Activated CD8-positive, alpha-beta memory T cell treated with anti-CD3 and anti-CD28 coated beads, Interleukin-2, amount 50 U/mL, for 24 hours (primary cell): ENCODE measurements around the gene C2orf80.
"Not testable (repeated sequence)": the region's sequence is repeated elsewhere in the genome, so short reads cannot be mapped to it uniquely, and the experiment has no call there.

ENCODE experiments used
- DNase-seq: peaks from one replicate; pipeline ENCODE4 v3.0.0-alpha.2; 2020; ENCODE audit errors: extremely low read depth

C2orf80 gene

DNA sequence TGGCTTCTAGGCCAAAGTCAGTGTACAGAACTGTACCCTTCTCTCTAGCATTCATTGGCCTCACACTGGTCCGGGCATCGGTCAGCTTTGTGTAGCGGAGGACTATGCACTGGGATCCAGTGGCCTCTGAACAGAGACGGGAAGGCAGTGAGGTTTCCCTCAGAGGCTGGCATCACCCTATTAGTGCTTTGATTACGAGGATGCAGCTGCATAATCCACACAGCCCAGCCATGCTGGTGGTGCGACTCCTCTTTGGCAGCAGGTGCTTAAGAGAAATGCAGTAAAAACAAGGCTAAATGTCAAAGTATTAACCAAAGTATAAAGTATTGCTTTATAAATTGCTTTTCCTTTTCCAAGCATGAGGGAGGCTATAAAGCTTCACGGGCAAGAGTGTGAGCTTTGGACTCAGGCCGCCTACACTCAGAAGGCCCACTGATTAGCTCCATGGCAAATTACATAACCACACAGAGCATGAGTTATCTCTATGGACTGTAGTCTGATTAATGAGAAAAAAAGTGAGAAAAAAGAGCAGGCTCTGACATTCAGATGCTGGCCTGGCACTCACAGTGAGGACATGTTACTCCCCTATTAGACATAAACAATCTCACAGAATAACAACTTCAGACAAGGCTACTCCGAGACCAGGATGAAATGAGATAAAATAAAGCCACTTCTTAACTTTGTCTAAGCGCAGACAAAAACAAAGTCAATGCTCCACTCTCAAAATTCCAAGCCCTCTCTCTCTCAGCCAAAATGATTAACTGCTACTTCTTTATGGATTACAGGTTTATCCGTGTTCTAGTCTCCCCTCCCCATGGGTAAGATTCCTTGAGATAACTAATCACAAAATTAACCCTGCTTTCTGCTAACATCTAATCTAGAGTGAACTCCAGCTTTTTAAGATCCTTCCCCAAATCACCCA is 53.8 kb downstream of the C2orf80 start:
- DNase-seq: no peak

- no peak for DNase-seq
Observed at GRCh38 chr2:208134928-208135586, 54.8 kb downstream of the C2orf80 start.

- no peak for DNase-seq
Observed at GRCh38 chr2:208130712-208131110, 59.1 kb downstream of the C2orf80 start.

DNA sequence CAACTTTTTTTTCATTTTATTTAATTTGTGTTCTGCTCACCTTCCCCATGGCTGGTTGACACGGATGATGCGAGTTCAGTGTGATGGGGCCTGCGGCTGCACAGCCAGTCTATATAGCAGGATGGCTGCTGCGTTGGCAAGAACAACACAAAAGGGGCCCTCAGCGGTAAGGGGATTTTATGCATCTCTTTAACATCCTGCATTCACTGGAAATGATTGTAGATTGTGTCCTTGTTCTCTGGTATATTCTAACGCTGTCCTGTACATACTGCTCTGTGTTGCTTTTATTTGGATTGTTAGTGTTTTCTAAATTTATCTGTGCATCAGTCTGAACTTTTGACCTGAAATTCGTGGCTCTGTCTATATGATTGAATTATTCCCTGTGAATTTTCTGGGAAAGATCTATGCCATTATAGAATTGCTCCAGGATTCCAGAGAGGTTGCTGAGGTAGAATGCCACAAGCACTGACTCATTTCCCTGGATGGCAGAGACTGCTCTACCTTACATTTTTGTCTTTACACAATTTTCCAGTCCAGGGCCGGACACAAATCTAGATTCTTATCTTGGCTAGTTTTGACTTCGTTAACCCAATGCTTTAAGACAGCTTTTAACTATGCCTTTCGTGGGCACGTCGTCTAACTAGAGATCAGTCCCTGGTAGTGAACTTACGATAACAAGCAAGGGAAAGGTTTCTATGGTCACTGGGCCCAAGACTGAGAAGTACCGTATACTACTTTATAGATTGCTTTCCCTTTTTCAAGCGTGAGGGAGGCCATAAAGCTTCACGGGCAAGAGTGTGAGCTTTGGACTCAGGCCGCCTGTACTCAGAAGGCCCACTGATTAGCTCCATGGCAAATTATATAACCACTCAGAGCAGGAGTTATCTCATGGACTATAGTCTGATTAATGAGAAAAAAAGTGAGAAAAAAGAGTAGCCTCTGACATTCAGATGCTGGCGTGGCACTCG is 59.8 kb downstream of the C2orf80 start, which contains the start of gene CRYGC:
Gene CRYGC (minus strand): TSS at position 85 of the 968 bp plus-strand sequence. CDS start 36 bp downstream, at position 49.
- no peak for DNase-seq

DNA sequence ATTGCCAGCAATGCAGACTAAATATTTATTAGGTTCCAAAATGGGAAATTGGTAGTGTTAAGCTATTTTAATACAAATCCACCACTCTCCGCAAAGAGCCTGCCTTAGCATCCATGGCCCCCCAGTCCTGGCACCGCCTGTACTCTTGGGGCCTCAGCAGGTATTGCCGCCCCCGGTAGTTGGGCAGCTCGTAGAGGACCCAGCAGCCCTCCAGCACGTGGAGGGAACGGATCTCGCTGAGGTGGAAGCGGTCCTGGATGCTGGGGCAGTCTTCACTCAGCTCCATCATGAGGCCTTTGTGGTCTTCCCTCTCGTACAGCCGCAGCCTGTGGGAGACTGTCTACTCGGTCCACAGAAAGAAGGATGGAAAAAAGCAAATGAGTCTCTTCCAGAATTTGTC is 61.7 kb downstream of the C2orf80 start:
- DNase-seq: no peak

GRCh38 chr2:208127090-208127489 is 62.7 kb downstream of the C2orf80 start:
- DNase-seq: no peak

GRCh38 chr2:208125251-208125650 is 64.6 kb downstream of the C2orf80 start:
- DNase-seq: no peak

DNA sequence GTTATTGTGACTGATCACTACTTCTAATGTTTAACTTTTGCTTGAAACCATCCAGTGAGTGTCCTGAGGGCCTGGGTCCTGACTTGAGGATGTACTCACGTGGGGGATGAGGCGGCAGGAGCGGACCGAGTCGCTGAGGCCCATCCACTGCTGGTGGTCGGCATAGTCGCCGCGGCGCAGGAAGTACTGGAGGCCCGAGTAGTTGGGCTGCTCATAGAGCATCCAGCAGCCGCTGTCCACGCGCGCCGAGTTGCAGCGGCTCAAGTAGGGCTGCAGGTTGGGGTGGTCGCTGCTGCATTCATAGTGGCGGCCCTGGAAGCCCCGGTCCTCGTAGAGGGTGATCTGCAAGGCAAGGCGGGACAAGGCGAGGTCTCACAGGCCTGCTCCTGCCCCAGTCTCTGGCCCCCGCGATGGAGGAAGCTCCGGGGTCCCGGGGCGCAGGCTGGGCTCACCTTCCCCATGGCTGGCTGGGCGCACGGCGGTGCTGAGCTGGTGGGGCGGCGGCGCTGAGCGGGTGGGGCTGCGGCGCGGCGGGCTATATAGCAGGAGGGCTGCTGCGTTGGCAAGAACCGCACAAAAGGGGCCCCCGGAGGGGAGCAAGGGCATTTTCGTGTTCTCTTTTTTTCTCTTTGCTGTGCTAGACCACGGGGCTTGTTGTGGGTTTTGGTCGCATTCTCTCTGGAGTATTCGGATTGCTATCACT is 65.7 kb downstream of the C2orf80 start, which contains the start of gene CRYGD:
Gene CRYGD (minus strand): TSS at position 512 of the 703 bp plus-strand sequence. CDS start 51 bp downstream, at position 461.
- DNase-seq: not testable (repeated sequence)

- DNase-seq: no peak
Observed at GRCh38 chr2:208122248-208122647, 67.6 kb downstream of the C2orf80 start.

- DNase-seq: no peak
Observed at GRCh38 chr2:208118918-208119317, 70.9 kb downstream of the C2orf80 start.

- DNase-seq: not testable (repeated sequence)
Observed at GRCh38 chr2:208117390-208117789, 72.4 kb downstream of the C2orf80 start.
